Measurements from ENCODE around the gene ADAMTS3. TPM values are rescaled to one million over a fixed set of nuclear protein-coding genes. Genes with fewer than 3 reads are reported as not detected.

Gene ADAMTS3
- total RNA-seq, 1 donor from 2014 or later = 1.1 TPM

DNA sequence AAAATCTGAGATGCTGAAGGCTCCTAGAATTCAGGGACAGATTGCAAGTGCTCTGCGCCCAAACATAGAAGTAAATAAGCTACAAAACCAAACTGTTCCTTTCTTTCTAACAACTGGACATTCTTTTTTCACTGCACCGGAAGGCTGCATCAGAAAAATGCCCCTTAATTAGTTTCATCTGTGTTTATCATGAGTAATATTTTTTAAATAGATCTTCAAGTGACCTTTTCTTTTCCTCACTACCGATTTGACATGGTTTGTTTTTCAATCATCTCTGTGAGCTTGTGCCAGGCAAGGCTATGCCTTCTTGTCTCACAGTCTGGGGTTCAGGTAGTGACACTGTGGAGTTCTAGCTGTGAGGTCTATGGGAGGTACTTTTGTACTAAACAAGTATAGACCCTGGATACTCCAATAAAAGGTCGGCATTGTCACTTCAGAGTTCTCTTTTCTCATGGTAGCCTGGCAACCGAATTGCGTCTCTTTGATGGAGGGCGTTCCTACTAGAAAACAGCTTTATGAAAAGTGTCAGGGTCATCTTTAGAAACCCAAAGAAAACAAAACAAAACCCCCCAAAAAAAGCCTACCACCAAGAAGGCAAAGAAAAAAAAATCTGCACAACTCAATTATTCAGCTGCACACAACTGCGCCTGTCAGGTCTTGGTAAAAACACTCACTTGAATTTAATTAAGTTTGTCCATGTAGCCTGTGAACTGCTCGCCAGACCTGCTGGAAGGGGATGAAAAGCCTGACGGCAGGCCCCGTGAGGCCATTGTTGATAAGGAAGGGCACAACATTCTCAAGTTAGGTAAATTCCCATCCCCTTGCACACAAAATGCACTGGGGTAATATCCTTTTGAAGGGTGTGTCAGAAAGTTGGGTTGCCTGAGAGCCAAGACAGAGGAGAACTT, 22.8 kb upstream of the ADAMTS3 start:
- Histone ChIP-seq H3K27me3 (ENCODE audit: low read depth) (no peaks in the 10 kb centered on the region), H3K27ac (no peak overlapping the region), H3K36me3 (no peaks in the 10 kb centered on the region), H3K4me3 (no peak overlapping the region), H3K4me1 (no peaks in the 10 kb centered on the region), H3K9me3 (no peaks in the 10 kb centered on the region)
- TF ChIP-seq, protein P1, sequence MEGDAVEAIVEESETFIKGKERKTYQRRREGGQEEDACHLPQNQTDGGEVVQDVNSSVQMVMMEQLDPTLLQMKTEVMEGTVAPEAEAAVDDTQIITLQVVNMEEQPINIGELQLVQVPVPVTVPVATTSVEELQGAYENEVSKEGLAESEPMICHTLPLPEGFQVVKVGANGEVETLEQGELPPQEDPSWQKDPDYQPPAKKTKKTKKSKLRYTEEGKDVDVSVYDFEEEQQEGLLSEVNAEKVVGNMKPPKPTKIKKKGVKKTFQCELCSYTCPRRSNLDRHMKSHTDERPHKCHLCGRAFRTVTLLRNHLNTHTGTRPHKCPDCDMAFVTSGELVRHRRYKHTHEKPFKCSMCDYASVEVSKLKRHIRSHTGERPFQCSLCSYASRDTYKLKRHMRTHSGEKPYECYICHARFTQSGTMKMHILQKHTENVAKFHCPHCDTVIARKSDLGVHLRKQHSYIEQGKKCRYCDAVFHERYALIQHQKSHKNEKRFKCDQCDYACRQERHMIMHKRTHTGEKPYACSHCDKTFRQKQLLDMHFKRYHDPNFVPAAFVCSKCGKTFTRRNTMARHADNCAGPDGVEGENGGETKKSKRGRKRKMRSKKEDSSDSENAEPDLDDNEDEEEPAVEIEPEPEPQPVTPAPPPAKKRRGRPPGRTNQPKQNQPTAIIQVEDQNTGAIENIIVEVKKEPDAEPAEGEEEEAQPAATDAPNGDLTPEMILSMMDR (IDR thresholded peaks at IDR 0.05) = no peak
- intact Hi-C loops (cut with DNase I) = no loop called here
- DNase-seq = no peak
- ATAC-seq = no peak

DNA sequence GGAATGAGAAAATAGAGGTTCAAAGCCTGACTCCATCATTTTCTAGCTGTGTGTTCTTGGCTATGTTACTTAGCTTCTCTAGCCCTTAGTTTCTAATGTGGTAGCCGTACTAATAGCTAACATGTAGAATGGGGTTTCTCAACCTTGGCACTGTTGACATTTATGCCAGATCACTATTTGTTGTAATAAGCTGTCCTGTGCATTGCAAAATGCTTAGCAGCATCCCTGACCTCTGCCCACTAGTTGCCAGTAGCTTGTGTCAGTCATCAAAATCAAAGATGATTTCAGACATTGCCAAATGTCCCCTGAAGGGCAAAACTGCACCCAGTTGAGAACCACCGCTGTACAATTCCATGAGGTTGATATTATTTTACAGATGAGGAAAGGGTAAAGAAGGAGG, 18.3 kb upstream of the ADAMTS3 start:
- no peaks in the 10 kb centered on the region for H3K27me3 ChIP-seq (ENCODE audit: low read depth)
- no peaks in the 10 kb centered on the region for H3K4me1 ChIP-seq
- ATAC-seq (no peak), DNase-seq (no peak)
- no peak overlapping the region for H3K4me3 ChIP-seq
- intact Hi-C loops (cut with DNase I) = no loop called here
- H3K36me3 ChIP-seq = no peaks in the 10 kb centered on the region
- TF ChIP-seq, protein P1 (IDR thresholded peaks at IDR 0.05) = no peak
- H3K27ac ChIP-seq = no peak overlapping the region
- no peaks in the 10 kb centered on the region for H3K9me3 ChIP-seq

DNA sequence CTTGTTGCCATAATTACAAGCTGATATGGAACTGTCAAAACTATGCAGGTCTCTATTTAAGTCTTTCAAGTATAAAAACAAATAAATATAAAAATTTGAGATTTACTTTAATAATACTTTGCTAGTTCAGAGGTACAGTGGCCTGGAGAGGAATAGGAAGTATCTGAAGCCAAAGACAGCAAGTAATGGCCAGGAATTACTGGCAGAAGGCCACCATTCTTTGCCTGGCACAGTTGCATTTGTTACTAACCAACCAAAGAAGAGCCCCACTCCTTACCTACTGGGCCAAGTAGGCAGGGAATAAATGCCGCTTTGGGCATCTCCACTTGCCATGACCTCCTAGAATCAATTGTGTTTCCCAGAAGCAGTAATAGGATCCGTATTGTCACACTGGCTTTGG, 13.8 kb upstream of the ADAMTS3 start:
- intact Hi-C loops (cut with DNase I) = no loop called here
- no peaks in the 10 kb centered on the region for H3K4me1 ChIP-seq
- no peaks in the 10 kb centered on the region for H3K27me3 ChIP-seq (ENCODE audit: low read depth)
- H3K27ac ChIP-seq = no peak overlapping the region
- H3K9me3 ChIP-seq = no peaks in the 10 kb centered on the region
- ATAC-seq = no peak
- DNase-seq = no peak
- no peak overlapping the region for H3K4me3 ChIP-seq
- TF ChIP-seq, protein P1 (IDR thresholded peaks at IDR 0.05) = no peak
- no peaks in the 10 kb centered on the region for H3K36me3 ChIP-seq

- Histone ChIP-seq H3K9me3 (no peaks in the 10 kb centered on the region), H3K36me3 (no peaks in the 10 kb centered on the region), H3K4me1 (no peaks in the 10 kb centered on the region), H3K4me3 (no peak overlapping the region), H3K27ac (no peak overlapping the region), H3K27me3 (ENCODE audit: low read depth) (no peaks in the 10 kb centered on the region)
- intact Hi-C loops (cut with DNase I) = no loop called here
- ATAC-seq (no peak), DNase-seq (no peak)
- TF ChIP-seq, protein P1 (IDR thresholded peaks at IDR 0.05) = no peak
These were observed 8.2 kb upstream of the ADAMTS3 start for GRCh38 chr4:72577211-72577610.

DNA sequence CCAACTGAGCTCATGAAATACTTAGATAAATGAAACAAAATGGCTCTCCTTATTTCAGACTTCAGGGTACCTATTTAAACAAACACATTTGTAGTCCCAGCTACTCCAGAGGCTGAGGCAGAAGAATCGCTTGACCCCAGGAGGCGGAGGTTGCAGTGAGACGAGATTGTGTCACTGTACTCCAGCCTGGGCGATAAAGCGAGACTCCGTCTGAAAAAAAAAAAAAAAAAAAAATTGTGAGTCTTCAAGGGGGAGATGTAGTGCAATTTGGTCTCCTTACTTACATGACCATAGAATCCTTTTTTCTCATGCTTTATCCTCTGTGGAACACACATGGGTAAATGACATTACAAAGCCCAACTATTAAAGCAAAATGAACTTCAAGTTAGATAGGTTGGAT, 2.3 kb upstream of the ADAMTS3 start:
- Histone ChIP-seq H3K27me3 (ENCODE audit: low read depth) (no peaks in the 10 kb centered on the region), H3K27ac (no peak overlapping the region), H3K4me3 (no peak overlapping the region), H3K36me3 (no peaks in the 10 kb centered on the region), H3K4me1 (peaks cover 19% of the 10 kb centered on the region), H3K9me3 (no peaks in the 10 kb centered on the region)
- intact Hi-C loops (cut with DNase I) = no loop called here
- TF ChIP-seq, protein P1 (IDR thresholded peaks at IDR 0.05) = no peak
- DNase-seq (no peak), ATAC-seq (no peak)
